Measurements from ENCODE around the gene GRIK4.
A peak's percentile ranks its signal among the peaks of the same experiment; 100 is the strongest.
"Not testable (repeated sequence)": the region's sequence is repeated elsewhere in the genome, so short reads cannot be mapped to it uniquely, and the experiment has no call there.

Gene GRIK4

DNA sequence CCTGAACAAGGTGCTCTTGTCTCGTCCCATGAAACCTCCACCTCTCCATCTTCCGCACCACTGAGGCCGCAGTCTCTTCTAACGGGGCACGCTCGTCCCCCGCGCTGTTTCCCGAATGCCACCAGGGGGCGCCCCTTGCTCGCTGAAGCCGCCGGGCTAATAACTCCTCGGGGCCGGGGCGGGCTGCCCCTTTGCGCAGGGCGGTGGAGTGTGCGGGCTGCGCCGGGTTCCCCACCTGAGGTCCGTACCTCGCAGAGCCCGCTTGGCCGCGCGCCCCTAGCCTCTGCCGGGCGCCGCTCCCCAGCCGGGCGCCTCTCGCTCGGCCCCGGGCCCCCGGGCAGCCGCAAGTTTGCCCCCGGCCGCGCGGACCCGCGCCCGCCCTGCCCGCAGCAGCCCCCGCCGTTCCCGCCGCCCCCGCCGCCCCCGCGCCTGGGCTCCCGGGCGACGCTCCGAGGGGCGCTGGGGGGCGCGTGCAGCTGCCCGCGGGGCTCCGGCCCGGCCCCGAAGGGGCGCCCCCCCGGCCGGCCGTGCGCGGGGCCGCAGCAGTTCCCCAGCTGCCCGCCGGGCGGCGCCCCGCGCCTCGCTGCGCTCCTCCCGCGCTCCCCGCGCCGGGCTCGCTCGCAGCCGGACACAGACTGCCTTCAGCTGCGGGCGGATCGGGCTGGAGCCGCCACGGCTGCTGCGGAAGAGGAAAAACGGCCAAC, at the start of gene GRIK4:
GRIK4 (plus strand) TSS at position 633 of the 704 bp plus-strand sequence. CDS start 148,571 bp downstream, outside the sequence.
- DNase-seq (ENCODE audit: low spot score): peak; percentile 70

- DNase-seq (ENCODE audit: low spot score): no peak
Measured at GRCh38 chr11:120462825-120463224, 48.7 kb upstream of the GRIK4 start.

GRCh38 chr11:120465921-120466534, 45.5 kb upstream of the GRIK4 start:
- DNase-seq (ENCODE audit: low spot score): no peak

DNA sequence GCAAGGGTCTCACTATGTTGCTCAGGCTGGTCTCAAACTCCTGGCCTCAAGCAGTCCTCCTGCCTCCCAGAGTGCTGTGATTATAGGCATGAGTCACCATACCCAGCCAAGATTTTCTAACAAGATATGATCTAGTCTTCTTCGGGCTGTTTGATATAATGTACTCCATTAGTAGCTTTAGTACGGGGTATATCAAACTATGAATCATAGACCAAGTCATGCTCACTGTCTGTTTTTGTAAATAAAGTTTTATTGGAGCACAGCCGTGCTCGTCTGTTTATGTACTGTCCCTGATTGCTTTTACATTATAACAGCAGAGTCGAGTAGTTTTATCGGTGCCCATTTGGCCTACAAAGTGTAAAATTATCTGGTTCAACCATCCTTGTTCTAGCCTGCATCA, 43.9 kb upstream of the GRIK4 start:
- peak; percentile 27 for DNase-seq (ENCODE audit: low spot score)

- DNase-seq (ENCODE audit: low spot score): no peak
Measured at GRCh38 chr11:120471131-120471530, 40.4 kb upstream of the GRIK4 start.

DNA sequence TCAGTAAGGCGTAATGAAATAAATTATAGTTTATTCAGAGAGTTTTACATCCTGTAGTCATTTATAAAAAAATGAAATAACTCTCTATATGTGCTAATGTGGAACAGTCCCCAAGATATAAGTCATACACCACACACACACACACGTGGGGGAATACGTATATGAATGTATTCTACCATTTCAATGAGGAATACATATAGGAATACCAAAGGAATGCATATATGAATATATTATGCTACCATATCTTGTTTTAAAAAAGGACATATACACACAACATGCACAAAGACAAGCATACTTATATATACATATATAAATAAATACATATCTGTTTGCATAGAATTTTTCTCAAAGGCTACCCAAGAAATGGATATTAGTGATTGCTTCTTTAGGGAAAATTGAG, 39.6 kb upstream of the GRIK4 start:
- DNase-seq (ENCODE audit: low spot score): no peak

- DNase-seq (ENCODE audit: low spot score): no peak
Measured at GRCh38 chr11:120473503-120473902, 38.0 kb upstream of the GRIK4 start.

- DNase-seq (ENCODE audit: low spot score): peak; percentile 72
Measured at GRCh38 chr11:120482149-120482548, 29.4 kb upstream of the GRIK4 start.

DNA sequence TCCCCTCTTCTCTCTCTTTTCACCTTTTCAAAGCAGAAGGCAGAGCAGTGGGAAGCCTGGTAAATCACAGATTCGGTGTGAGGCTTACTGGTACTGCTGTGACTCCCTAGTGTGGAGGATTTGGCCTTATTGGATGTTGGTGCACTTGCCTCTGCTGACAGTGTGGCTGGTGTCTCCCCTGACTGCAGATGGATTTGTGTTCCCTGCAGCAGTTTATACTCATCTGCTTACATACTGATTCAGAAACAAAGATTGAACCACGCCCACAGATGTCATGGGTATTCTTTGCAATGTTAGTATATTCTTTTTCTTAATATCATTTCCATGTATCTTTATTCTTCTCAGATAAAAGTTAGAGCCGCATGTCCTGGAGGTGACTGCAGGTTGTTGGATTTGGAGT, 26.8 kb upstream of the GRIK4 start:
- no peak for DNase-seq (ENCODE audit: low spot score)

DNA sequence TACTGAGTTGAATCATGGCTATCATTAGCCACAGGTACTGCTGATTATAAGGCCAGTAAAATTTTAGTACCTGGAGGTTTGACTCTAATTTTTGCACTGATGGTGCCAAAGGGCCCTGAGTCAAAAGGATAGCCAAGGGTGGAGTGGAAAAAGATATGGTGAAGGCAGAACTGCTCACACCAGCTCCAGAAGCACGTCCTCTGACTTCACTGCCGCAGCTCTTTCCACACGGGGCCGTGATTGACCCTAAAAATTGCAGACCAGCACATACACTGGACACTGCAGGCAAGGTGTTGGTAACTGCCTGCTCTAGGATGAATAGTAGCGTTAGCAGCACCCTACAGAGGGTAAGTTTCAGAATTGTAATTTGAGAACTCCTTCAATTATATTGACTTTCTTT, 25.4 kb upstream of the GRIK4 start:
- no peak for DNase-seq (ENCODE audit: low spot score)

GRCh38 chr11:120489799-120490198, 21.7 kb upstream of the GRIK4 start:
- no peak for DNase-seq (ENCODE audit: low spot score)

DNA sequence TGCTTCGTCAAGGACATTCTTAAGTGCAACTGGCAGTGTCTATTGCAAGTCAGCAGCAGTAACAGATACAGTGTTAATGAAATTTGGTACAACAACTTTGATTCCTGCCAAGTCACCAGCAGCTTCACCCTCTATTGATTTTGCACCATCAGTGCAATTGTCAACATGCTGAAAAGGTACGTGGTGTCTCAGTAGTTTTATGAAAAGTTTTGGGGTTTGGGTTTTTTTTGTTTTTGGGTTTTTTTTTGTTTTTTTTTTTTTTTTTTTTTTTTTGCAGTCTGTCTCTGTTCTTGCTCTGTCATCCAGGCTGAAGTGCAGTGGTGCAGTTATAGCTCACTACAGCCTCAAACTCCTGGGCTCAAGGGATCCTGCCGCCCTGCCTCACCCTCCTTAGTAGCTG, 19.1 kb upstream of the GRIK4 start:
- DNase-seq (ENCODE audit: low spot score): no peak

- no peak for DNase-seq (ENCODE audit: low spot score)
Measured at GRCh38 chr11:120494595-120494994, 17.0 kb upstream of the GRIK4 start.

GRCh38 chr11:120499088-120499487, 12.5 kb upstream of the GRIK4 start:
- no peak for DNase-seq (ENCODE audit: low spot score)

GRCh38 chr11:120499859-120500258, 11.7 kb upstream of the GRIK4 start:
- no peak for DNase-seq (ENCODE audit: low spot score)

- no peak for DNase-seq (ENCODE audit: low spot score)
Measured at GRCh38 chr11:120500414-120501071, 11.0 kb upstream of the GRIK4 start.

GRCh38 chr11:120501440-120501839, 10.1 kb upstream of the GRIK4 start:
- no peak for DNase-seq (ENCODE audit: low spot score)

DNA sequence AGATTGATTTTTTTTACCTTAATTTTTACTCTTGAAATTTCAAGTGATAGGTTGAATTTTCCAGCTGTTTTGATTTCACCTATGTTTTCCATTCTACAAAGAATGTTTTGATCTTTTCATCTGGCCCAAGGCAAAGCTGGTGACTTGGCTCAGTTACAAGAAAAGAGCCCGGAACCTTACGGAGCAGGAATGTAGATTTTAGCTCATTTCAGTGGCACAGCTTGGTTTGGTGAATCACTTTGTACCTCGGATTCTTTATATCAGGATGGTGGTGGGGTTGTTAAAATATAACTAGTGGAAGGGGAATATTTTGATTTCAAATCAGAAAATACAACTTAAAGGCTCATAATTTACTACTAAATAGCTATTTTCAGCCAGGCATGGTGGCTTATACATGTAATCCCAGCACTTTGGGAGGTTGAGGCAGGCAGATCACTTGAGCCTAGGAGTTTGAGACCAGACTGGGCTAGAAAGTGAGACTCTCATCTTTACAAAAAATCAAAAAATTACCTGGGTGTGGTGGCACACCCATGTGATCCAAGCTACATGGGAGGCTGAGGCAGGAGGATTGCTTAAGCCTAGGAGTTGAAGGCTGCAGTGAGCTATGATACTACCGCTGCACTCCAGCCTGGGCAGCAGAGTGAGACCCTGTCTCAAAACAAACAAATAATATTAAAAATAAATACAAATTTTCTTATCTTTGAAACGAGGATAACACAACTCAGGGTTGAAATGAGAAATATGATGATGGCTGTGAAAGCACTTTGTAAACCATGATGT, 9.4 kb upstream of the GRIK4 start:
- no peak for DNase-seq (ENCODE audit: low spot score)

DNA sequence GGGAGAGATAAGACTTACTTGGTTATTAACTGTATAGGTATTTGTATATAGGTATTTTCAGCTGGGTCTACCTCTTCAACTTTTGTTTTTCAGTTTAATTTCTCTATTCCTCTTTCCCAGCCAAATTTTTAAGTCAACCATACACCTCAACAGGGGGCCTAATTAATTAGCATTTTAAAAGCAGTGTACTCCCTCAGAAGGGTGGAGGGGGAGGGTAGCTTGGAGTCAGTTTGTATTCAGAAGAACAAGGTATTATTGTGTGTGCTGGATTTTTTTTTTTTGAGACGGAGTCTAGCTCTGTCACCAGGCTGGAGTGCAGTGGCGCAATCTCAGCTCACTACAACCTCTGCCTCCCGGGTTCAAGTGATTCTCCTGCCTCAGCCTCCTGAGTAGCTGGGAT, 8.0 kb upstream of the GRIK4 start:
- DNase-seq (ENCODE audit: low spot score): not testable (repeated sequence)

GRCh38 chr11:120505801-120506425, 5.6 kb upstream of the GRIK4 start:
- DNase-seq (ENCODE audit: low spot score): no peak

DNA sequence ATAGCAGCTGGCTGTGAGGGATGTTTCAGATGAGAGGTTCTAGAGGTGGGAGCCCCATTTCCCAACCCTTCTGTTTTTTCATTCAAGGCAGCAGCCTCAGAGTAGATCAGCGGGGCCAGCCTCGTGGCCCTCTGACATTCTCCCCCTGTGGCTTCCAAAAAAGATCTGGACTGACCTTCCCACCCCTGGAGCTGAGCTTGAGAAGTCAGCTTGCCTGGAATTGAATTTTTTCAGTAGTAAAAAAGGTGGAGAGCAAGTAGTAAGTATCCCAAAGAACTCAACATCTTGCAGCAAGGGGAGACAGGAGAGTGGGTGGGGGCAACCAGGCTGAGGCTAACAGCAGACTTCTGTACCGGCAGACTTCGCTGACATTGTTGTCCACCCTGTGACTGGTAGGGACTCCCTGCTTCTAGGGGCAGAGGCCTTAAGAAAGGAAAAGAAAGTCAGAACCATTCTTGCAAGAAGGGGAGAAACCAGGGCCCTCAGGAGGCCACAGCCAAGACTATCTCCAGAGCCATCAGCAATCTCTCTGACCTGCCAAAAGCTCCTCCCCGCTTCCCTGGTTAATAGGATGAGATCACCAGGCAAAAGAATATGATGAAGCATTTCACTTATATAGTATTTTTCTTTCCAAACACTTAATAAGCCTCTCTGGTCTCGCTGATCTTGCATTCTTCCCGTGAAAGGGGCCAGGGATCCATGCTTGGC, 2.0 kb upstream of the GRIK4 start:
- DNase-seq (ENCODE audit: low spot score): no peak

Data from hematopoietic multipotent progenitor cell treated with erythropoietin and hydrocortisone succinate and interleukin-3 and kit ligand, for 17 days (in vitro differentiated cells).